H9 (cell line): ENCODE results near the gene RAP1GAP. TPM values are rescaled to one million over a fixed set of nuclear protein-coding genes. Genes with fewer than 3 reads are reported as not detected.

Experiments used
- DNase-seq: peaks from one replicate; pipeline ENCODE4 v3.0.0-alpha.2; 2017
- H2AFZ ChIP-seq: one replicate; pipeline ENCODE4 v1.6.1; 2013; ENCODE audit warnings: mild to moderate bottlenecking, low read length, control low read depth, moderate library complexity
- H2AK5ac ChIP-seq: 2 replicates; pipeline ENCODE4 v1.6.1; 2013; ENCODE audit warnings: low read length, control low read depth, mixed read lengths; ENCODE audit not compliant: insufficient read length
- H2BK120ac ChIP-seq: one replicate; pipeline ENCODE4 v1.6.1; 2013; ENCODE audit warnings: low read depth, mild to moderate bottlenecking, low read length, control low read depth, inconsistent platforms; ENCODE audit not compliant: poor library complexity, severe bottlenecking
- H2BK12ac ChIP-seq: 2 replicates; pipeline ENCODE4 v1.6.1; 2013; ENCODE audit warnings: low read length, control low read depth, mixed read lengths, low read depth; ENCODE audit not compliant: insufficient read length
- H2BK15ac ChIP-seq: 2 replicates; pipeline ENCODE4 v1.6.1; 2013; ENCODE audit warnings: low read depth, low read length, control low read depth
- H2BK20ac ChIP-seq: one replicate; pipeline ENCODE4 v1.6.1; 2013; ENCODE audit warnings: low read depth, mild to moderate bottlenecking, low read length, control low read depth, inconsistent platforms; ENCODE audit not compliant: poor library complexity, severe bottlenecking
- H2BK5ac ChIP-seq: 2 replicates; pipeline ENCODE4 v1.6.1; 2013; ENCODE audit warnings: low read length, control low read depth, mixed read lengths; ENCODE audit not compliant: insufficient read length
- H3K14ac ChIP-seq: 2 replicates; pipeline ENCODE4 v1.6.1; 2013; ENCODE audit warnings: low read length, control low read depth; ENCODE audit not compliant: insufficient read depth
- H3K18ac ChIP-seq: 2 replicates; pipeline ENCODE4 v1.6.1; 2013; ENCODE audit warnings: low read depth, mild to moderate bottlenecking, mixed read lengths, low read length, control low read depth; ENCODE audit not compliant: insufficient read length
- H3K23ac ChIP-seq: 2 replicates; pipeline ENCODE4 v1.6.1; 2013; ENCODE audit warnings: low read length, control low read depth, mixed read lengths, low read depth; ENCODE audit not compliant: insufficient read length
- H3K23me2 ChIP-seq: 2 replicates; pipeline ENCODE4 v1.6.1; 2013; ENCODE audit warnings: low read depth, mild to moderate bottlenecking, mixed read lengths, low read length, control low read depth; ENCODE audit not compliant: insufficient read length, poor library complexity, severe bottlenecking
- H3K27ac ChIP-seq: 2 replicates; pipeline ENCODE4 v1.5.1; 2013; ENCODE audit warnings: low read length, control low read depth, mixed read lengths, low read depth; ENCODE audit not compliant: insufficient read length
- H3K27me3 ChIP-seq: 2 replicates; pipeline ENCODE4 v1.6.1; 2013; ENCODE audit warnings: low read length, control low read depth, inconsistent platforms; ENCODE audit not compliant: insufficient read depth
- H3K4ac ChIP-seq: 2 replicates; pipeline ENCODE4 v1.6.1; 2013; ENCODE audit warnings: low read depth, mild to moderate bottlenecking, control low read depth, inconsistent platforms, low read length, moderate library complexity
- H3K4me1 ChIP-seq: 2 replicates; pipeline ENCODE4 v1.6.1; 2013; ENCODE audit warnings: low read length, control low read depth, inconsistent platforms; ENCODE audit not compliant: insufficient read depth
- H3K4me2 ChIP-seq: 2 replicates; pipeline ENCODE4 v1.6.1; 2013; ENCODE audit warnings: low read length, control low read depth, mixed read lengths; ENCODE audit not compliant: insufficient read length, insufficient read depth
- H3K56ac ChIP-seq: 2 replicates; pipeline ENCODE4 v1.6.1; 2013; ENCODE audit warnings: low read depth, mild to moderate bottlenecking, mixed read lengths, low read length, control low read depth; ENCODE audit not compliant: insufficient read length
- H3K79me1 ChIP-seq: 2 replicates; pipeline ENCODE4 v1.6.1; 2013; ENCODE audit warnings: low read depth, mild to moderate bottlenecking, moderate library complexity, low read length, control low read depth, inconsistent platforms; ENCODE audit not compliant: insufficient read depth, poor library complexity, severe bottlenecking
- H3K79me2 ChIP-seq: 2 replicates; pipeline ENCODE4 v1.6.1; 2013; ENCODE audit warnings: low read length, control low read depth, inconsistent platforms; ENCODE audit not compliant: insufficient read depth
- H3K9ac ChIP-seq: 2 replicates; pipeline ENCODE4 v1.6.1; 2013; ENCODE audit warnings: low read length, control low read depth, mixed read lengths; ENCODE audit not compliant: insufficient read length; ENCODE audit errors: extremely low read depth
- H3K9me3 ChIP-seq: one replicate; pipeline ENCODE4 v1.6.1; 2013; ENCODE audit warnings: low read depth, low read length, inconsistent platforms; ENCODE audit not compliant: control insufficient read depth
- H3T11ph ChIP-seq: one replicate; pipeline ENCODE4 v1.6.1; 2013; ENCODE audit warnings: mild to moderate bottlenecking, low read length, control low read depth, inconsistent platforms
- H4K20me1 ChIP-seq: one replicate; pipeline ENCODE4 v1.6.1; 2013; ENCODE audit not compliant: control insufficient read depth, insufficient read length, insufficient read depth
- H4K5ac ChIP-seq: 2 replicates; pipeline ENCODE4 v1.6.1; 2013; ENCODE audit warnings: low read depth, mild to moderate bottlenecking, mixed read lengths, low read length, control low read depth; ENCODE audit not compliant: insufficient read length
- H4K8ac ChIP-seq: replicated peaks from 2 replicates; pipeline ENCODE4 v1.6.1; 2013; ENCODE audit warnings: low read length, control low read depth, mixed read lengths, low read depth; ENCODE audit not compliant: insufficient read length
- H4K91ac ChIP-seq: 2 replicates; pipeline ENCODE4 v1.6.1; 2013; ENCODE audit warnings: low read depth, mild to moderate bottlenecking, moderate library complexity, mixed read lengths, low read length, control low read depth; ENCODE audit not compliant: insufficient read length
- H3K27ac Mint-ChIP-seq, 3 experiments: 2 replicates in 2 of 3; 3 replicates in 1 of 3; pipeline ENCODE4 v1.8.0; 2020 to 2021; ENCODE audit warnings: mixed read lengths in 3 of 3, mild to moderate bottlenecking in 1 of 3, moderate library complexity in 1 of 3
- H3K27me3 Mint-ChIP-seq: 2 replicates; pipeline ENCODE4 v1.8.0; 2021; ENCODE audit warnings: low read depth, mild to moderate bottlenecking, moderate library complexity, mixed read lengths
- H3K36me3 Mint-ChIP-seq, 3 experiments: 2 replicates in 2 of 3; 3 replicates in 1 of 3; pipeline ENCODE4 v1.8.0; 2020 to 2021; ENCODE audit warnings: low read depth in 3 of 3, mixed read lengths in 3 of 3; ENCODE audit not compliant: insufficient read depth in 1 of 3
- H3K4me1 Mint-ChIP-seq, 2 experiments: 2 replicates each; pipeline ENCODE4 v1.8.0; 2020; ENCODE audit warnings: mixed read lengths in 2 of 2
- H3K4me3 Mint-ChIP-seq, 2 experiments: 2 replicates in 1 of 2; 3 replicates in 1 of 2; pipeline ENCODE4 v1.8.0; 2020 to 2021; ENCODE audit warnings: mild to moderate bottlenecking in 2 of 2, mixed read lengths in 2 of 2, moderate library complexity in 1 of 2
- H3K9me3 Mint-ChIP-seq, 2 experiments: 2 replicates in 1 of 2; 3 replicates in 1 of 2; pipeline ENCODE4 v1.8.0; 2020; ENCODE audit warnings: mild to moderate bottlenecking in 2 of 2, mixed read lengths in 2 of 2, moderate library complexity in 1 of 2
- CTCF ChIP-seq: fragments of 200-600 bp; sonication (generic); conservative IDR thresholded peaks from 3 replicates; pipeline ENCODE4 v1.8.0; 2021; ENCODE audit warnings: antibody characterized with exemption, mild to moderate bottlenecking
- WGBS: extraction: QIAGEN DNeasy Blood & Tissue Kit; methylation state at CpG from one replicate; pipeline ENCODE4 v1.1.7; 2013; ENCODE audit warnings: missing lambda C conversion rate, low lambda C conversion rate, mixed read lengths; ENCODE audit not compliant: insufficient read length; ENCODE audit errors: extremely low coverage; 5-methylcytosine and 5-hydroxymethylcytosine counted together
- total RNA-seq: library from RNA; stranded (reverse); gene quantifications from 2 replicates; pipeline ENCODE4 v1.2.1, GENCODE V29; 2021

Gene RAP1GAP
- total RNA-seq, 1 experiment from 2014 or later = 7.9 TPM

- H3K27me3 ChIP-seq = no peaks in the 10 kb centered on the region
- no peak for TF ChIP-seq CTCF
- no peak overlapping the region for H2AK5ac ChIP-seq
- peaks cover under 1 to 7% (median 6%) of the 10 kb centered on the region in 3 experiments; a peak in 3 of 7 replicates for H3K36me3 Mint-ChIP-seq
- no peak overlapping the region for H2BK5ac ChIP-seq
- H4K91ac ChIP-seq = no peak overlapping the region
- H3K18ac ChIP-seq = no peak overlapping the region
- H2AFZ ChIP-seq = no peak overlapping the region
- H3K4me1 Mint-ChIP-seq = peaks cover 16 to 24% of the 10 kb centered on the region in 2 experiments
- H2BK15ac ChIP-seq = no peak overlapping the region
- H3K27ac ChIP-seq = no peak overlapping the region
- H3T11ph ChIP-seq = no peak overlapping the region
- H3K9ac ChIP-seq = no peak overlapping the region
- no peak overlapping the region for H4K5ac ChIP-seq
- H3K23me2 ChIP-seq = peaks cover 2% of the 10 kb centered on the region
- H3K27me3 Mint-ChIP-seq = peaks cover 2% of the 10 kb centered on the region
- H3K27ac Mint-ChIP-seq = no peak overlapping the region
- no peaks in the 10 kb centered on the region for H3K9me3 ChIP-seq
- no peak overlapping the region for H2BK120ac ChIP-seq
- no peak overlapping the region for H3K14ac ChIP-seq
- no peaks in the 10 kb centered on the region for H4K20me1 ChIP-seq
- DNase-seq = no peak
- H3K23ac ChIP-seq = no peak overlapping the region
- H3K4me1 ChIP-seq = peaks cover 2% of the 10 kb centered on the region; the same call in 1 of the 2 replicates
- no peak overlapping the region for H2BK12ac ChIP-seq
- H2BK20ac ChIP-seq = no peak overlapping the region
- H3K79me2 ChIP-seq = no peaks in the 10 kb centered on the region
- H3K79me1 ChIP-seq = no peaks in the 10 kb centered on the region
- no peak overlapping the region for H3K4ac ChIP-seq
- WGBS = no CpG with 5 or more reads among the region's 7 CpGs
- no peak overlapping the region for H3K56ac ChIP-seq
- no peak overlapping the region for H3K4me2 ChIP-seq
- H4K8ac ChIP-seq = no peak overlapping the region
- no peak overlapping the region for H3K4me3 Mint-ChIP-seq
- H3K9me3 Mint-ChIP-seq = no peaks in the 10 kb centered on the region
These were observed 92.9 kb downstream of the RAP1GAP start for GRCh38 chr1:21576031-21576797.
